IMR-90 (cell line): ENCODE results near the gene ARRDC3. TPM values are rescaled to one million over a fixed set of nuclear protein-coding genes. Genes with fewer than 3 reads are reported as not detected.

Source experiments
- ATAC-seq: fragments of 200-7000 bp; cut with Tn5 transposase; 2 replicates; pipeline ENCODE4 v1.9.1; 2020; ENCODE audit warnings: low read depth, mild to moderate bottlenecking, moderate library complexity
- BruUV-seq: library from RNA; stranded (reverse); fragments of 400-500 nt; replicated peaks from 2 replicates; lab custom pipeline; 2021; lab: Mats Ljungman, UMichigan
- CTCF ChIA-PET: fragments of 300-600 bp; formaldehyde crosslinking; extraction: SDS; loops from one replicate; lab custom pipeline; 2021; ENCODE audit warnings: antibody characterized with exemption; lab: Yijun Ruan, JAX
- POLR2A ChIA-PET: fragments of 300-600 bp; sonication (Branson Sonifier 250); formaldehyde crosslinking; loops from one replicate; lab custom pipeline; 2022; ENCODE audit warnings: antibody characterized with exemption; ENCODE audit not compliant: unreplicated experiment; lab: Charles Lee
- DNase-seq: peaks from one replicate; pipeline ENCODE4 v3.0.0; 2013
- H2AFZ ChIP-seq: replicated peaks from 2 replicates; pipeline ENCODE3; 2013; ENCODE audit warnings: low read length, mild to moderate bottlenecking; ENCODE audit not compliant: poor library complexity
- H2AK5ac ChIP-seq: 2 replicates; pipeline ENCODE4 v1.6.1; 2013; ENCODE audit warnings: low read depth, low read length, inconsistent platforms
- H2AK9ac ChIP-seq: replicated peaks from 2 replicates; pipeline ENCODE3; 2013; ENCODE audit warnings: mild to moderate bottlenecking, low read depth, low read length, moderate library complexity; ENCODE audit not compliant: poor library complexity
- H2BK120ac ChIP-seq: 2 replicates; pipeline ENCODE4 v1.6.1; 2013; ENCODE audit warnings: low read depth, low read length, inconsistent platforms
- H2BK15ac ChIP-seq: 3 replicates; pipeline ENCODE4 v1.6.1; 2013; ENCODE audit warnings: low read depth, low read length, inconsistent platforms
- H2BK20ac ChIP-seq: 2 replicates; pipeline ENCODE4 v1.6.1; 2013; ENCODE audit warnings: low read depth, mild to moderate bottlenecking, inconsistent platforms, low read length, moderate library complexity
- H2BK5ac ChIP-seq: 2 replicates; pipeline ENCODE4 v1.6.1; 2013; ENCODE audit warnings: mild to moderate bottlenecking, low read depth, low read length, inconsistent platforms; ENCODE audit not compliant: poor library complexity, severe bottlenecking
- H3K14ac ChIP-seq: replicated peaks from 2 replicates; pipeline ENCODE4 v1.6.1; 2013; ENCODE audit warnings: low read depth, low read length, inconsistent platforms
- H3K18ac ChIP-seq: 2 replicates; pipeline ENCODE4 v1.6.1; 2013; ENCODE audit warnings: low read depth, low read length, control low read depth
- H3K23ac ChIP-seq: 2 replicates; pipeline ENCODE4 v1.6.1; 2013; ENCODE audit warnings: low read depth, low read length, inconsistent platforms
- H3K27ac ChIP-seq: 2 replicates; pipeline ENCODE4 v1.5.1; 2013; ENCODE audit warnings: mild to moderate bottlenecking, control low read depth, low read length; ENCODE audit not compliant: insufficient read depth
- H3K27me3 ChIP-seq: 2 replicates; pipeline ENCODE4 v1.6.1; 2013; ENCODE audit warnings: low read length; ENCODE audit not compliant: control insufficient read depth, insufficient read depth
- H3K36me3 ChIP-seq: 2 replicates; pipeline ENCODE4 v1.6.1; 2013; ENCODE audit warnings: low read length, mixed read lengths; ENCODE audit not compliant: control insufficient read depth, insufficient read depth
- H3K4ac ChIP-seq: 2 replicates; pipeline ENCODE4 v1.6.1; 2013; ENCODE audit warnings: low read depth, low read length, inconsistent platforms
- H3K4me1 ChIP-seq: 2 replicates; pipeline ENCODE4 v1.6.1; 2013; ENCODE audit warnings: low read length, mixed read lengths; ENCODE audit not compliant: control insufficient read depth, insufficient read depth
- H3K4me2 ChIP-seq: 2 replicates; pipeline ENCODE4 v1.6.1; 2013; ENCODE audit warnings: low read depth, mild to moderate bottlenecking, control low read depth, low read length, moderate library complexity
- H3K4me3 ChIP-seq: 2 replicates; pipeline ENCODE4 v1.5.1; 2013; ENCODE audit warnings: low read depth, mild to moderate bottlenecking, control low read depth, low read length, moderate library complexity; ENCODE audit not compliant: insufficient read depth
- H3K56ac ChIP-seq: 2 replicates; pipeline ENCODE4 v1.6.1; 2013; ENCODE audit warnings: low read length, inconsistent platforms; ENCODE audit not compliant: insufficient read depth; ENCODE audit errors: extremely low read depth
- H3K79me1 ChIP-seq, 2 experiments: 2 replicates each; pipeline ENCODE4 v1.6.1; 2013; ENCODE audit warnings: low read length in 2 of 2, inconsistent platforms in 1 of 2, low read depth in 1 of 2
- H3K9ac ChIP-seq: 2 replicates; pipeline ENCODE4 v1.6.1; 2013; ENCODE audit warnings: low read depth, low read length, control low read depth
- H3K9me1 ChIP-seq: 2 replicates; pipeline ENCODE4 v1.6.1; 2013; ENCODE audit warnings: low read length, inconsistent platforms; ENCODE audit not compliant: insufficient read depth
- H3K9me3 ChIP-seq: 2 replicates; pipeline ENCODE4 v1.6.1; 2013; ENCODE audit warnings: low read length; ENCODE audit not compliant: control insufficient read depth, insufficient read depth
- H4K20me1 ChIP-seq: 2 replicates; pipeline ENCODE4 v1.6.1; 2013; ENCODE audit warnings: low read length, inconsistent platforms; ENCODE audit not compliant: insufficient read depth
- H4K5ac ChIP-seq: 2 replicates; pipeline ENCODE4 v1.6.1; 2013; ENCODE audit warnings: mild to moderate bottlenecking, low read depth, low read length, control low read depth
- H4K8ac ChIP-seq, 2 experiments: 2 replicates each; pipeline ENCODE4 v1.6.1; 2013; ENCODE audit warnings: low read depth in 2 of 2, low read length in 2 of 2, control low read depth in 1 of 2, inconsistent platforms in 1 of 2
- H4K91ac ChIP-seq: 2 replicates; pipeline ENCODE4 v1.6.1; 2013; ENCODE audit warnings: low read depth, low read length, inconsistent platforms; ENCODE audit not compliant: insufficient read depth
- CEBPB ChIP-seq: IDR thresholded peaks from 2 replicates; pipeline ENCODE4 v1.6.1; 2012; ENCODE audit warnings: low read depth, low read length, improper control_type of control experiment
- CHD1 ChIP-seq: IDR thresholded peaks from 2 replicates; pipeline ENCODE4 v1.6.1; 2012; ENCODE audit warnings: low read depth, low read length, improper control_type of control experiment
- CTCF ChIP-seq: conservative IDR thresholded peaks from 2 replicates; pipeline ENCODE4 v1.5.1; 2012; ENCODE audit warnings: mild to moderate bottlenecking, low read depth, low read length, improper control_type of control experiment
- ELK1 ChIP-seq: fragments of 150-350 bp; IDR thresholded peaks from 2 replicates; pipeline ENCODE4 v1.6.1; 2016; ENCODE audit warnings: low read depth, mild to moderate bottlenecking, low read length, moderate library complexity, borderline replicate concordance
- FOS ChIP-seq: fragments of 150-350 bp; IDR thresholded peaks from 2 replicates; pipeline ENCODE4 v1.6.1; 2016; ENCODE audit warnings: low read depth, low read length
- MAFK ChIP-seq: IDR thresholded peaks from 2 replicates; pipeline ENCODE4 v1.6.1; 2012; ENCODE audit warnings: low read depth, low read length, improper control_type of control experiment
- MAZ ChIP-seq: IDR thresholded peaks from 2 replicates; pipeline ENCODE4 v1.6.1; 2012; ENCODE audit warnings: low read depth, mild to moderate bottlenecking, low read length, improper control_type of control experiment, moderate library complexity, borderline replicate concordance
- NFE2L2 ChIP-seq: fragments of 150-350 bp; IDR thresholded peaks from 2 replicates; pipeline ENCODE4 v1.6.1; 2016; ENCODE audit warnings: low read depth, mild to moderate bottlenecking, low read length
- POLR2A ChIP-seq: IDR thresholded peaks from 2 replicates; pipeline ENCODE4 v1.6.1; 2012; ENCODE audit warnings: mild to moderate bottlenecking, low read depth, low read length
- RCOR1 ChIP-seq: IDR thresholded peaks from 2 replicates; pipeline ENCODE4 v1.6.1; 2012; ENCODE audit warnings: mild to moderate bottlenecking, low read length, improper control_type of control experiment; ENCODE audit not compliant: insufficient replicate concordance
- RFX5 ChIP-seq: IDR thresholded peaks from 2 replicates; pipeline ENCODE4 v1.8.0; 2012; ENCODE audit warnings: low read depth, mild to moderate bottlenecking, low read length, moderate library complexity
- USF2 ChIP-seq: fragments of 150-350 bp; IDR thresholded peaks from 2 replicates; pipeline ENCODE4 v1.6.1; 2017; ENCODE audit warnings: mild to moderate bottlenecking, antibody characterized with exemption, low read length, low read depth
- WGBS, 2 experiments: methylation state at CpG; one replicate each; pipeline versions ENCODE4 v1.1.5 to v1.1.7; 2013; ENCODE audit warnings: missing lambda C conversion rate in 2 of 2; ENCODE audit not compliant: insufficient read length in 1 of 2; ENCODE audit errors: extremely low coverage in 2 of 2; 5-methylcytosine and 5-hydroxymethylcytosine counted together
- dilution Hi-C: fragments of 300-500 bp; cut with HindIII; formaldehyde crosslinking; loops from one replicate; pipeline ENCODE4 v1.14.3; 2018; ENCODE audit warnings: low sequenced_read_pairs; ENCODE audit not compliant: unreplicated experiment
- in situ Hi-C: fragments of 300-500 bp; cut with MboI; formaldehyde crosslinking; loops from 3 replicates; pipeline ENCODE4 v1.14.3; 2019; ENCODE audit warnings: low sequenced_read_pairs, inconsistent platforms, mixed read lengths
- intact Hi-C: fragments of 100-400 bp; cut with micrococcal nuclease; formaldehyde crosslinking; loops from 2 replicates; pipeline ENCODE4 v1.10.0; 2022
- polyA plus RNA-seq, 3 experiments: library from polyadenylated mRNA; depleted of rRNA; stranded (reverse); fragments of >200 nt; gene quantifications; 2 replicates each; pipeline ENCODE4 v1.2.3, GENCODE V29; 2012; ENCODE audit warnings: low replicate concordance in 1 of 3
- total RNA-seq: library from RNA; depleted of rRNA; stranded (reverse); fragments of >200 nt; gene quantifications from 2 replicates; pipeline ENCODE4 v1.2.3, GENCODE V29; 2012

Gene ARRDC3
- total and polyA plus RNA-seq, 2 of the 4 experiments (the other 2 are of a cell fraction) = 19.3 to 86.7 TPM

GRCh38 chr5:91367908-91368648 lies 15.0 kb downstream of the ARRDC3 start:
- dilution Hi-C loops (no loop called here), in situ Hi-C loops (no loop called here), intact Hi-C loops (no loop called here)
- no peak overlapping the region for H3K9ac ChIP-seq
- WGBS, 2 experiments = 100% methylated on average over 1 of the region's 8 CpGs; no CpG with 5 or more reads in 1 of the 2 experiments
- H3K23ac ChIP-seq = no peak overlapping the region
- H3K4me3 ChIP-seq = no peak overlapping the region
- H2BK120ac ChIP-seq = no peak overlapping the region
- H3K9me1 ChIP-seq = 0 out of 2 replicates have a peak, but pooled peaks cover 4% of the 10 kb centered on the region
- no peak overlapping the region for H3K18ac ChIP-seq
- DNase-seq (no peak), ATAC-seq (no peak)
- no peak overlapping the region for H2BK15ac ChIP-seq
- no peak overlapping the region for H2AK5ac ChIP-seq
- CTCF ChIA-PET = no interaction called here
- no peaks in the 10 kb centered on the region for H3K27me3 ChIP-seq
- no peaks in the 10 kb centered on the region for H3K4me1 ChIP-seq
- H3K36me3 ChIP-seq = peaks cover 31% of the 10 kb centered on the region
- POLR2A ChIA-PET = no interaction called here
- no peaks in the 10 kb centered on the region for H3K9me3 ChIP-seq
- no peak overlapping the region for H3K56ac ChIP-seq
- H3K4me2 ChIP-seq = no peak overlapping the region
- no peak overlapping the region for H3K27ac ChIP-seq
- H3K14ac ChIP-seq = no peak overlapping the region
- H2AFZ ChIP-seq = no peak overlapping the region
- no peak overlapping the region for H2BK20ac ChIP-seq
- H2BK5ac ChIP-seq = no peak overlapping the region
- H4K91ac ChIP-seq = no peak overlapping the region
- no peak overlapping the region; a peak in 1 of 4 replicates for H4K8ac ChIP-seq
- H3K79me1 ChIP-seq = peaks cover 6 to 23% of the 10 kb centered on the region in 2 experiments; a peak in 3 of 4 replicates
- H3K4ac ChIP-seq = no peak overlapping the region
- no TSS peak for BruUV-seq
- H4K20me1 ChIP-seq = peaks cover 2% of the 10 kb centered on the region; the same call in 1 of the 2 replicates
- H4K5ac ChIP-seq = no peak overlapping the region
- TF ChIP-seq MAZ (no peak), RCOR1 (no peak), CHD1 (no peak), CEBPB (no peak), FOS (no peak), CTCF (no peak), POLR2A (no peak; the same call in 1 of the 2 replicates), MAFK (no peak), RFX5 (no peak), ELK1 (no peak), USF2 (no peak), NFE2L2 (no peak)
- H2AK9ac ChIP-seq = no peak overlapping the region
